Keratinocyte (primary cell): Measurements from ENCODE around the gene MOB1B. TPM values are rescaled to one million over a fixed set of nuclear protein-coding genes. Genes with fewer than 3 reads are reported as not detected.

ENCODE experiments used
- DNase-seq: peaks from one replicate; pipeline ENCODE4 v3.0.0-alpha.2; 2011; ENCODE audit warnings: low read depth, missing footprints, low spot score
- FAIRE-seq: peaks from 2 replicates; lab custom pipeline; 2011; peaks lifted over from hg19 to GRCh38; lab: Jason Lieb, UNC
- H2AFZ ChIP-seq: 2 replicates; pipeline ENCODE4 v1.6.0; 2012; ENCODE audit warnings: low read length, control low read depth, inconsistent platforms; ENCODE audit not compliant: control insufficient read depth
- H3K27ac ChIP-seq: 2 replicates; pipeline ENCODE4 v1.5.1; 2011; ENCODE audit warnings: low read length; ENCODE audit not compliant: control insufficient read depth, insufficient read depth
- H3K27me3 ChIP-seq: 3 replicates; pipeline ENCODE4 v1.6.0; 2011; ENCODE audit warnings: low read length; ENCODE audit not compliant: control insufficient read depth, insufficient read depth; ENCODE audit errors: extremely low read depth
- H3K36me3 ChIP-seq, 2 experiments: 2 replicates in 1 of 2; 3 replicates in 1 of 2; pipeline ENCODE4 v1.5.1; 2011; ENCODE audit warnings: low read length in 2 of 2, mild to moderate bottlenecking in 1 of 2; ENCODE audit not compliant: control insufficient read depth in 2 of 2, insufficient read depth in 2 of 2; ENCODE audit errors: extremely low read depth in 1 of 2
- H3K4me1 ChIP-seq: 3 replicates; pipeline ENCODE4 v1.5.1; 2011; ENCODE audit warnings: low read length; ENCODE audit not compliant: control insufficient read depth, insufficient read depth; ENCODE audit errors: extremely low read depth
- H3K4me2 ChIP-seq: 3 replicates; pipeline ENCODE4 v1.6.0; 2011; ENCODE audit warnings: low read depth, low read length; ENCODE audit not compliant: control insufficient read depth, insufficient read depth; ENCODE audit errors: extremely low read depth
- H3K4me3 ChIP-seq, 3 experiments: fragments of 200-600 bp in 1 of 3; sonication (generic) in 1 of 3; 2 replicates in 2 of 3; 3 replicates in 1 of 3; pipeline ENCODE4 v1.5.1; 2011 to 2016; ENCODE audit warnings: low read length in 3 of 3, mild to moderate bottlenecking in 3 of 3, control low read depth in 2 of 3, inconsistent platforms in 1 of 3, low read depth in 1 of 3, mixed read lengths in 1 of 3, mixed run types in 1 of 3, moderate library complexity in 1 of 3; ENCODE audit not compliant: control insufficient read depth in 2 of 3, insufficient read depth in 2 of 3; ENCODE audit errors: extremely low read depth in 1 of 3
- H3K79me2 ChIP-seq: 2 replicates; pipeline ENCODE4 v1.6.0; 2012; ENCODE audit warnings: low read length; ENCODE audit not compliant: control insufficient read depth, insufficient read depth
- H3K9ac ChIP-seq: 3 replicates; pipeline ENCODE4 v1.6.0; 2011; ENCODE audit warnings: low read length; ENCODE audit not compliant: control insufficient read depth, insufficient read depth; ENCODE audit errors: extremely low read depth
- H3K9me1 ChIP-seq: 3 replicates; pipeline ENCODE4 v1.6.0; 2011; ENCODE audit warnings: low read length; ENCODE audit not compliant: control insufficient read depth, insufficient read depth; ENCODE audit errors: extremely low read depth
- H3K9me3 ChIP-seq: 2 replicates; pipeline ENCODE4 v1.5.1; 2012; ENCODE audit warnings: low read depth, low read length; ENCODE audit not compliant: control insufficient read depth
- H4K20me1 ChIP-seq: 3 replicates; pipeline ENCODE4 v1.6.0; 2011; ENCODE audit warnings: low read length; ENCODE audit not compliant: control insufficient read depth, insufficient read depth; ENCODE audit errors: extremely low read depth
- EZH2 ChIP-seq: IDR thresholded peaks from one replicate; pipeline ENCODE4 v1.6.1; 2012; ENCODE audit warnings: inconsistent platforms, mild to moderate bottlenecking, low read length, moderate library complexity
- dilution Hi-C: fragments of 300-500 bp; cut with MboI; formaldehyde crosslinking; loops from one replicate; pipeline ENCODE4 v1.7.0; 2020; ENCODE audit warnings: low sequenced_read_pairs; ENCODE audit not compliant: extremely low pct_ligation_motif_present
- polyA plus RNA-seq, 5 experiments: library from polyadenylated mRNA; depleted of rRNA in 3 of 5; stranded (reverse) in 3 of 5; stranded (forward) in 1 of 5; unstranded in 1 of 5; fragments of >200 nt; gene quantifications; 1 replicate in 1 of 5; 2 replicates in 3 of 5; 3 replicates in 1 of 5; pipeline versions ENCODE4 v1.2.1 to v1.2.3, GENCODE V29; 2011 to 2012; ENCODE audit warnings: missing spikeins in 2 of 5, low read depth in 1 of 5, low replicate concordance in 1 of 5
- TF ChIP-seq, protein P1 (sequence below), 3 experiments: IDR thresholded peaks in 1 of 3; conservative IDR thresholded peaks in 1 of 3; optimal IDR thresholded peaks in 1 of 3; 2 replicates in 2 of 3; 3 replicates in 1 of 3; pipeline versions ENCODE3 to v1.5.1; 2011; ENCODE audit warnings: low read length in 3 of 3, mild to moderate bottlenecking in 3 of 3, moderate library complexity in 2 of 3, control low read depth in 1 of 3, inconsistent platforms in 1 of 3; ENCODE audit not compliant: insufficient read depth in 2 of 3; ENCODE audit errors: extremely low read depth in 1 of 3

Gene MOB1B
- polyA plus RNA-seq, 1 donor (not counting 4 experiments of a cell fraction or from before 2014, with no cell fraction given): 15.6 TPM

DNA sequence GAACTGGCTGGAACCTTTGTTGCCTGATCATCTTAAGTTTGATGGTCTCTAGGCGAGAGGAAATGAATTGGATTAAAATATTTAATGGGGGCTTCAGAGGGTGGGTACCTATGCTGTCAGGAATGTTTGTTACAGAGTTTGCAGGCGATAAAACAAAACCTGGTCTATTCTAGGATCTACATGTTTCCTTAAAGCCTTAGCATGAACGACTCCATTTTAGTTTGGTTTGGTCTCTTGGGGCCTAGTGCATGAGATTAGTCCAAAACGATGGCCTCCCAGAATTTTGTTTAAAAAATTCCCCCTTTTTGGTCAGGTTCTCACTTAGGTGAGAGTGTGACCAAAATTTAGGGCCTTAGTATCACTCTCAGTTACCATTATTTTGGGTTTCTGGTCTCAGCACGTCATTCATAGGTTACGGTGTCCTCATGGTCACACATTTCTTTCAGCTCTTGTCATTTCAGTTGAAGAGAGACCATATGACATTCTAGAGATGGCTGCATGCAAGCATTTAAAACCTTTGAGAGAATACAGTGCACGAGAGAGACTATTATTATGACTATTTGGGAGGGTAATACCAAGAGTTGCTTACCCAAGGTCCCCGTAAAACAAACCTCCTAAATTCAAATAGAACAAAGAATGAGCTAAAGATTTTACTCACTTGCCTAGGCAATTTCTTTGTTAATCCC, 13.8 kb downstream of the MOB1B start:
- no peak overlapping the region for H3K4me2 ChIP-seq
- no peak for FAIRE-seq

DNA sequence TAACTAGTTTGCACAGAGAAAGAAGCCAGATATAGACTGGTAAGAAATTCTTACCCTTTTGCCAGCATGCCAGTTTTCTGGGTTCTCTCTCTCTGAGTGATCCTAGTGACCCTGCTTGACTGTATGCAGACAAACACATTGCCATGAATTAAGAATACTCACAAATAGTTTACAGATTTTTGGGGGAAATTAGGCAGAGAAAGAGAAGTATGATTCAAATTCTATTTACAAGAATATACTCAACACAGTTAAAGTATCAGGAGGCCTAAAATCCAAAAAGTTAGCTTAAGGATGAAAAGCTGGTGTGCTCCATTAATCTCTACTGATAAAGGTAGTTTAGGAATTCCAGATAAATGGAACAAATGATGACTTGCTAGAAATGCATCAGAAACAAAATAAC, 18.4 kb downstream of the MOB1B start:
- FAIRE-seq: no peak
- TF ChIP-seq, protein P1, sequence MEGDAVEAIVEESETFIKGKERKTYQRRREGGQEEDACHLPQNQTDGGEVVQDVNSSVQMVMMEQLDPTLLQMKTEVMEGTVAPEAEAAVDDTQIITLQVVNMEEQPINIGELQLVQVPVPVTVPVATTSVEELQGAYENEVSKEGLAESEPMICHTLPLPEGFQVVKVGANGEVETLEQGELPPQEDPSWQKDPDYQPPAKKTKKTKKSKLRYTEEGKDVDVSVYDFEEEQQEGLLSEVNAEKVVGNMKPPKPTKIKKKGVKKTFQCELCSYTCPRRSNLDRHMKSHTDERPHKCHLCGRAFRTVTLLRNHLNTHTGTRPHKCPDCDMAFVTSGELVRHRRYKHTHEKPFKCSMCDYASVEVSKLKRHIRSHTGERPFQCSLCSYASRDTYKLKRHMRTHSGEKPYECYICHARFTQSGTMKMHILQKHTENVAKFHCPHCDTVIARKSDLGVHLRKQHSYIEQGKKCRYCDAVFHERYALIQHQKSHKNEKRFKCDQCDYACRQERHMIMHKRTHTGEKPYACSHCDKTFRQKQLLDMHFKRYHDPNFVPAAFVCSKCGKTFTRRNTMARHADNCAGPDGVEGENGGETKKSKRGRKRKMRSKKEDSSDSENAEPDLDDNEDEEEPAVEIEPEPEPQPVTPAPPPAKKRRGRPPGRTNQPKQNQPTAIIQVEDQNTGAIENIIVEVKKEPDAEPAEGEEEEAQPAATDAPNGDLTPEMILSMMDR (optimal IDR thresholded peaks at IDR 0.05 in 1 of 3, IDR thresholded peaks at IDR 0.05 in 1 of 3, conservative IDR thresholded peaks at IDR 0.05 in 1 of 3; ENCODE audit: extremely low read depth in 1 of 3, insufficient read depth in 2 of 3, low read length in 3 of 3): no peak
- no peak for TF ChIP-seq EZH2
- dilution Hi-C loops: no loop called here

More for the DNA sequence above, 13.8 kb downstream of the MOB1B start:
- no peaks in the 10 kb centered on the region for H3K9me3 ChIP-seq
- no peak overlapping the region for H2AFZ ChIP-seq
- no peak for TF ChIP-seq EZH2
- TF ChIP-seq, protein P1 (optimal IDR thresholded peaks at IDR 0.05 in 1 of 3, IDR thresholded peaks at IDR 0.05 in 1 of 3, conservative IDR thresholded peaks at IDR 0.05 in 1 of 3; ENCODE audit: extremely low read depth in 1 of 3, insufficient read depth in 2 of 3, low read length in 3 of 3): no peak
- no peak for DNase-seq
- H4K20me1 ChIP-seq: no peaks in the 10 kb centered on the region
- no peak overlapping the region for H3K27ac ChIP-seq
- dilution Hi-C loops: no loop called here
- peaks cover 74% of the 10 kb centered on the region for H3K79me2 ChIP-seq
- H3K9ac ChIP-seq: no peak overlapping the region
- H3K9me1 ChIP-seq: no peaks in the 10 kb centered on the region
- H3K27me3 ChIP-seq: no peaks in the 10 kb centered on the region
- H3K4me1 ChIP-seq: peaks cover 4% of the 10 kb centered on the region
- no peaks in the 10 kb centered on the region for H3K36me3 ChIP-seq
- no peak overlapping the region for H3K4me3 ChIP-seq

More for the DNA sequence above, 18.4 kb downstream of the MOB1B start:
- H3K9ac ChIP-seq: no peak overlapping the region
- H3K4me1 ChIP-seq: no peaks in the 10 kb centered on the region
- no peak overlapping the region for H2AFZ ChIP-seq
- peaks cover 0 to 3% of the 10 kb centered on the region in 2 experiments for H3K36me3 ChIP-seq
- no peaks in the 10 kb centered on the region for H3K9me1 ChIP-seq
- H3K79me2 ChIP-seq: peaks cover 61% of the 10 kb centered on the region
- no peaks in the 10 kb centered on the region for H4K20me1 ChIP-seq
- no peak overlapping the region for H3K27ac ChIP-seq
- H3K4me3 ChIP-seq: no peak overlapping the region
- H3K27me3 ChIP-seq: no peaks in the 10 kb centered on the region
- DNase-seq: no peak
- no peak overlapping the region for H3K4me2 ChIP-seq
- no peaks in the 10 kb centered on the region for H3K9me3 ChIP-seq
